Sigmoid colon (tissue), 4 donors: Measurements from ENCODE around the gene UBE2J1.

Experiments used
- CTCF ChIP-seq, 4 experiments: fragments of 450-650 bp in 3 of 4; fragments of 200-600 bp in 1 of 4; IDR thresholded peaks; one replicate each; pipeline ENCODE4 v1.5.1; 2016 to 2019; ENCODE audit warnings: antibody characterized with exemption in 4 of 4, mild to moderate bottlenecking in 3 of 4, moderate library complexity in 2 of 4
- EP300 ChIP-seq, 4 donors: sonication (generic); formaldehyde crosslinking; IDR thresholded peaks; one replicate each; pipeline ENCODE4 v1.6.1; 2017; ENCODE audit warnings: antibody characterized with exemption in 4 of 4
- POLR2A ChIP-seq, 2 donors: fragments of 450-650 bp; IDR thresholded peaks; one replicate each; pipeline ENCODE4 v1.6.1; 2016; ENCODE audit warnings: antibody characterized with exemption in 2 of 2, mild to moderate bottlenecking in 2 of 2, moderate library complexity in 2 of 2

- TF ChIP-seq EP300 (IDR thresholded peaks at IDR 0.05): no peak
- TF ChIP-seq CTCF (IDR thresholded peaks at IDR 0.05): no peak
- no peak for TF ChIP-seq POLR2A (IDR thresholded peaks at IDR 0.05)
These were observed 34.5 kb upstream of the UBE2J1 start for GRCh38 chr6:89386917-89387491.
